Breast epithelium (tissue), 4 donors: Measurements from ENCODE around the gene TP53INP2. TPM values are rescaled to one million over a fixed set of nuclear protein-coding genes. Genes with fewer than 3 reads are reported as not detected.

Source experiments
- DNase-seq, 2 donors: peaks; one replicate each; pipeline ENCODE4 v3.0.0-alpha.2; 2019; ENCODE audit warnings: low spot score in 2 of 2
- H3K27ac ChIP-seq, 2 donors: fragments of 200-600 bp; sonication (generic) in 1 of 2; one replicate each; pipeline ENCODE4 v1.5.1; 2016 to 2019; ENCODE audit warnings: mild to moderate bottlenecking in 1 of 2
- H3K27me3 ChIP-seq, 2 donors: fragments of 200-600 bp; sonication (generic) in 1 of 2; one replicate each; pipeline versions ENCODE4 v1.5.1 to v1.6.0; 2017 to 2019; ENCODE audit warnings: control low read depth in 1 of 2, mild to moderate bottlenecking in 1 of 2
- H3K36me3 ChIP-seq: fragments of 200-600 bp; one replicate; pipeline ENCODE4 v1.5.1; 2019
- H3K4me1 ChIP-seq, 2 donors: fragments of 200-600 bp; sonication (generic); one replicate each; pipeline ENCODE4 v1.5.1; 2016 to 2019; ENCODE audit warnings: control low read depth in 1 of 2
- H3K4me3 ChIP-seq, 3 donors: fragments of 200-600 bp; sonication (generic); 1 replicate in 2 of 3; 2 replicates in 1 of 3; pipeline ENCODE4 v1.5.1; 2016 to 2019; ENCODE audit warnings: mild to moderate bottlenecking in 3 of 3, moderate library complexity in 2 of 3
- H3K9me3 ChIP-seq, 2 donors: fragments of 200-600 bp; sonication (generic) in 1 of 2; one replicate each; pipeline ENCODE4 v1.5.1; 2016 to 2019; ENCODE audit warnings: control low read depth in 1 of 2
- POLR2A ChIP-seq: fragments of 450-650 bp; IDR thresholded peaks from one replicate; pipeline ENCODE4 v1.6.1; 2016; ENCODE audit warnings: antibody characterized with exemption, mild to moderate bottlenecking, moderate library complexity
- POLR2AphosphoS5 ChIP-seq, 3 donors: sonication (generic); formaldehyde crosslinking; IDR thresholded peaks; one replicate each; pipeline ENCODE4 v1.6.1; 2017; ENCODE audit warnings: antibody characterized with exemption in 3 of 3
- intact Hi-C: fragments of 100-400 bp; cut with DNase I; formaldehyde crosslinking; loops from one replicate; pipeline ENCODE4 v1.15.1; 2023; ENCODE audit warnings: low total_unique reads
- total RNA-seq, 3 donors: library from RNA; depleted of rRNA; stranded (reverse); fragments of >200 nt; gene quantifications; one replicate each; pipeline ENCODE4 v1.1.0, GENCODE V29; 2016
- TF ChIP-seq, protein P1 (sequence below), 3 donors: fragments of 450-650 bp; IDR thresholded peaks; one replicate each; pipeline ENCODE4 v1.5.1; 2016 to 2017; ENCODE audit warnings: antibody characterized with exemption in 3 of 3, mild to moderate bottlenecking in 3 of 3, moderate library complexity in 3 of 3

Gene TP53INP2
- total RNA-seq, 3 donors from 2014 or later = 4.7 to 8.0 (median 4.9) TPM

DNA sequence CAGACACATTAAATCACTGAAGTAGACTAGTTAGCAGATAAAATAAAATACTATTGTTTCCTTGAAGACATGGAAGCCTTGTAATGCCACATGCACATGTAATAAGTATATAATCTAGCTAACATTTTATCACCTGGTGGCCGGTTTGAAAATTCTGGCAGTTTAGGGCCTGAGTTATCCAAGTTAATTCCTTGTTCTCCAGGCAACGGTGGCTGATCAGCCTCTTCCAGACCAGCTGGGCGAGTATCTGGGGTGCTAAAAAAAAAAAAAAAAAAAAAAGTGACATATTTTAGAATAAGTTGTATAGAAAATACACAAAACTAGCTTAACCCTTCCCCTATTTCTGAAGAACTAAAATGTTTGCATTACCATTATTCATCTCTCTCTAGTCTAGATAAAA, 42.5 kb downstream of the TP53INP2 start:
- Histone ChIP-seq H3K36me3 (peaks cover 12% of the 10 kb centered on the region), H3K4me3 (no peak overlapping the region), H3K4me1 (no peaks in the 10 kb centered on the region), H3K9me3 (no peaks in the 10 kb centered on the region), H3K27me3 (no peaks in the 10 kb centered on the region), H3K27ac (no peak overlapping the region)
- TF ChIP-seq, protein P1, sequence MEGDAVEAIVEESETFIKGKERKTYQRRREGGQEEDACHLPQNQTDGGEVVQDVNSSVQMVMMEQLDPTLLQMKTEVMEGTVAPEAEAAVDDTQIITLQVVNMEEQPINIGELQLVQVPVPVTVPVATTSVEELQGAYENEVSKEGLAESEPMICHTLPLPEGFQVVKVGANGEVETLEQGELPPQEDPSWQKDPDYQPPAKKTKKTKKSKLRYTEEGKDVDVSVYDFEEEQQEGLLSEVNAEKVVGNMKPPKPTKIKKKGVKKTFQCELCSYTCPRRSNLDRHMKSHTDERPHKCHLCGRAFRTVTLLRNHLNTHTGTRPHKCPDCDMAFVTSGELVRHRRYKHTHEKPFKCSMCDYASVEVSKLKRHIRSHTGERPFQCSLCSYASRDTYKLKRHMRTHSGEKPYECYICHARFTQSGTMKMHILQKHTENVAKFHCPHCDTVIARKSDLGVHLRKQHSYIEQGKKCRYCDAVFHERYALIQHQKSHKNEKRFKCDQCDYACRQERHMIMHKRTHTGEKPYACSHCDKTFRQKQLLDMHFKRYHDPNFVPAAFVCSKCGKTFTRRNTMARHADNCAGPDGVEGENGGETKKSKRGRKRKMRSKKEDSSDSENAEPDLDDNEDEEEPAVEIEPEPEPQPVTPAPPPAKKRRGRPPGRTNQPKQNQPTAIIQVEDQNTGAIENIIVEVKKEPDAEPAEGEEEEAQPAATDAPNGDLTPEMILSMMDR (IDR thresholded peaks at IDR 0.05) = no peak
- TF ChIP-seq POLR2AphosphoS5 (IDR thresholded peaks at IDR 0.05) (no peak), POLR2A (no peak)
- intact Hi-C loops = no loop called here
- no peak for DNase-seq

DNA sequence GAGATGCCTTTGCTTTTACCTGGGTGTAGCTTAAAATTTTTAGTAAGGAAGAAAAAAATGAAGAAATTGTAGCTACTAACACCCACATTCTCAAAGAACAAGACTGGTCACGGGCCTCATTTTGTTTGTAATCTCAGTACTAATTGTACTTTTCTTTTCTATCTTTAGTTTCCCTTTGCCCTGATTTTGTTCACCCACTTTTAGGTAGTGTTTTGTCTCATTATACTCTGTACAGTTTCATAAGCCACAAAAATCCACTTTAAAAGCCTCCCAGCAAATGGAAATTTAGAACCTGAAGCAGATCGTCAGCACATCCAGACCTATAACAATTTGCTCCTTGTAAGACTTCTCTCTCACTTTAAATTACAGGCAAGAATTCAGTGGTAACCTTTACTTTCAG, 43.3 kb downstream of the TP53INP2 start:
- no peak for DNase-seq
- intact Hi-C loops = no loop called here
- peaks cover 12% of the 10 kb centered on the region for H3K36me3 ChIP-seq
- TF ChIP-seq, protein P1 (IDR thresholded peaks at IDR 0.05) = no peak
- TF ChIP-seq POLR2A (no peak), POLR2AphosphoS5 (IDR thresholded peaks at IDR 0.05) (no peak)
- no peaks in the 10 kb centered on the region for H3K9me3 ChIP-seq
- no peaks in the 10 kb centered on the region for H3K27me3 ChIP-seq
- no peak overlapping the region for H3K4me3 ChIP-seq
- H3K4me1 ChIP-seq = no peaks in the 10 kb centered on the region
- H3K27ac ChIP-seq = no peak overlapping the region

DNA sequence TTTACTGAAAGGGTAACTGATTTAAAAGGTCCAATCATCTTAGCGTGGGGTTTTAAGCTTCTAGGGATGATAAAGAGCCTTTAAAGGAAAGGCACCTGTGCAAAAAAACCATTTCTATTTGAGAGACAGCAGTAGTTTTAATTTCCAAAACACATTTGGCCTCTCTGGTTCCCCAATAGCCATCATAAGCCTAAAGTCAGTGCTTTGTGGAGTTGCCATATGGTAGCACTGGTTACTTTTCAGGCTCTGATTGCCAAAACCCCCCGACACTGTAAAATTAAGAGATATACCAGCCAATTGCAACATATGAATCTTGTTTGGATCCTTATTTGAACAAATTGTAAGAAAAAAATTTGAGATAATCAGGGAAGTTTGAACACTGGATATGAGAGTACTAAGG, 44.6 kb downstream of the TP53INP2 start:
- peaks cover 12% of the 10 kb centered on the region for H3K36me3 ChIP-seq
- no peaks in the 10 kb centered on the region for H3K27me3 ChIP-seq
- TF ChIP-seq, protein P1 (IDR thresholded peaks at IDR 0.05) = no peak
- TF ChIP-seq POLR2AphosphoS5 (IDR thresholded peaks at IDR 0.05) (no peak), POLR2A (no peak)
- intact Hi-C loops = no loop called here
- no peak overlapping the region for H3K4me3 ChIP-seq
- DNase-seq = no peak
- H3K9me3 ChIP-seq = no peaks in the 10 kb centered on the region
- no peaks in the 10 kb centered on the region for H3K4me1 ChIP-seq
- no peak overlapping the region for H3K27ac ChIP-seq

DNA sequence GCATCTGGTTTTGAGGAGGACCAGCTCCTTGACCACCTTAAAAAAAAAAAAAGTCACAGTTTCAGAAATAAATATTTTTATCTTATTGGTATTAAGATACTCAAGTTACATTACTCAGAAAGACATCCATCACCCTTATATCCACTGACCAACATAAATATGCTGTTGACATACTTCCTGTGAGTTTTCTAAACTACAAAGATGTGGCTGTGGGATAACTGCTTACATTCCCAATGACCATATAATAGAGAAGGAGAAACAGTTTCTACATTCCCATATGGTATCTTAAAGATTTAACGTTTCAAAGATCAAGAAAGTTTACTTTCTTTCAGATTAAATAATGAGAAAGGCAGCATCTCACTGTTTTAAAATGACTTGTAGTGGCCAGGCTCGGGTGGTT, 46.3 kb downstream of the TP53INP2 start:
- H3K27me3 ChIP-seq = no peaks in the 10 kb centered on the region
- no peaks in the 10 kb centered on the region for H3K4me1 ChIP-seq
- no peak for DNase-seq
- intact Hi-C loops = no loop called here
- no peak for TF ChIP-seq POLR2AphosphoS5 (IDR thresholded peaks at IDR 0.05)
- no peak for TF ChIP-seq POLR2A
- TF ChIP-seq, protein P1 (IDR thresholded peaks at IDR 0.05) = no peak
- no peak overlapping the region for H3K27ac ChIP-seq
- H3K36me3 ChIP-seq = peaks cover 10% of the 10 kb centered on the region
- no peak overlapping the region for H3K4me3 ChIP-seq
- H3K9me3 ChIP-seq = no peaks in the 10 kb centered on the region

DNA sequence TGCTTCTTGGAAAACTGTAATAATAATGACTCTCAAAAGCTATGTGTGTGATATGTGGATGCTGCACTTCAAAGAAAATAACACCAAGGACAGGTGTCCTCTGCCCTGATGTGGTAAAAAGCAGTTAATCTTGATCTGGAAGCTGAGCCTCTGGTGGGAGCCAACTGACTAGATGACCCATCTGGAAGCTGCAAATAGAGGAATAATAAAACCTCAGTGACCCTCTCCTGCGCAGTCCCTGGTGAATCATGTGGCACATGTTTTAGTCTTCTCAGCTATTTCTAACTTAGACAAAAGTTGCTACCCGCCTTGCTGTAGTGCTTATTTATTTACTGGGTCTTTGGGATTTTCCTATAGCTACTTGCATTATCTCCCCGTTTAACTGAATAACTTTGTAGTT, 47.3 kb downstream of the TP53INP2 start:
- peaks cover 8% of the 10 kb centered on the region for H3K36me3 ChIP-seq
- intact Hi-C loops = no loop called here

More for the DNA sequence above, 47.3 kb downstream of the TP53INP2 start:
- no peaks in the 10 kb centered on the region for H3K27me3 ChIP-seq
- no peak for DNase-seq
- no peak overlapping the region for H3K27ac ChIP-seq
- no peaks in the 10 kb centered on the region for H3K4me1 ChIP-seq
- no peak overlapping the region for H3K4me3 ChIP-seq
- TF ChIP-seq POLR2AphosphoS5 (IDR thresholded peaks at IDR 0.05) = no peak
- TF ChIP-seq POLR2A = no peak
- TF ChIP-seq, protein P1 (IDR thresholded peaks at IDR 0.05) = no peak
- H3K9me3 ChIP-seq = no peaks in the 10 kb centered on the region
